Stimulated activated CD8-positive, alpha-beta memory T cell treated with anti-CD3 and anti-CD28 coated beads, Interleukin-12 subunit alpha, Interleukin-12 subunit beta, amount 100 ng/mL, for 24 hours (primary cell): ENCODE results near the gene CELSR3.

Experiments used
- DNase-seq: peaks from one replicate; pipeline ENCODE4 v3.0.0-alpha.2; 2020; ENCODE audit errors: extremely low read depth

Gene CELSR3

GRCh38 chr3:48662753-48663488 is at the start of gene CELSR3:
Gene CELSR3 (minus strand): TSS chr3:48662886. CDS start chr3:48662634, 252 bp downstream.
- DNase-seq: no peak

GRCh38 chr3:48711727-48712126 is 49.0 kb upstream of the CELSR3 start:
- no peak for DNase-seq

GRCh38 chr3:48709051-48709461 is 46.4 kb upstream of the CELSR3 start:
- no peak for DNase-seq

GRCh38 chr3:48708481-48708889 is 45.8 kb upstream of the CELSR3 start:
- no peak for DNase-seq

GRCh38 chr3:48707157-48707556 is 44.5 kb upstream of the CELSR3 start:
- DNase-seq: no peak

GRCh38 chr3:48702320-48702920 is 39.7 kb upstream of the CELSR3 start:
- DNase-seq: no peak

GRCh38 chr3:48700731-48701405 is 38.2 kb upstream of the CELSR3 start:
- DNase-seq: no peak

- DNase-seq: no peak
Observed at GRCh38 chr3:48698891-48699290, 36.2 kb upstream of the CELSR3 start.

- no peak for DNase-seq
Observed at GRCh38 chr3:48697952-48698351, 35.3 kb upstream of the CELSR3 start.

GRCh38 chr3:48696601-48697000 is 33.9 kb upstream of the CELSR3 start:
- no peak for DNase-seq

- DNase-seq: no peak
Observed at GRCh38 chr3:48696156-48696555, 33.5 kb upstream of the CELSR3 start.

- DNase-seq: no peak
Observed at GRCh38 chr3:48695393-48695753, 32.7 kb upstream of the CELSR3 start.

GRCh38 chr3:48694610-48695392 is 32.1 kb upstream of the CELSR3 start:
- DNase-seq: no peak

GRCh38 chr3:48693826-48694225 is 31.1 kb upstream of the CELSR3 start:
- no peak for DNase-seq

- no peak for DNase-seq
Observed at GRCh38 chr3:48692551-48692950, 29.9 kb upstream of the CELSR3 start.

- no peak for DNase-seq
Observed at GRCh38 chr3:48690846-48691458, 28.3 kb upstream of the CELSR3 start.

- DNase-seq: no peak
Observed at GRCh38 chr3:48689384-48689783, 26.7 kb upstream of the CELSR3 start.

GRCh38 chr3:48688737-48689075 is 26.0 kb upstream of the CELSR3 start:
- DNase-seq: no peak

- DNase-seq: no peak
Observed at GRCh38 chr3:48688032-48688736, 25.5 kb upstream of the CELSR3 start.

- no peak for DNase-seq
Observed at GRCh38 chr3:48687220-48687678, 24.6 kb upstream of the CELSR3 start.

- no peak for DNase-seq
Observed at GRCh38 chr3:48686538-48687219, 24.0 kb upstream of the CELSR3 start.
